Stimulated activated CD8-positive, alpha-beta memory T cell treated with anti-CD3 and anti-CD28 coated beads, Interleukin-12 subunit alpha, Interleukin-12 subunit beta, amount 100 ng/mL, for 24 hours (primary cell): ENCODE results near the gene VSIG10L2.

Experiments used
- DNase-seq: peaks from one replicate; pipeline ENCODE4 v3.0.0-alpha.2; 2020; ENCODE audit errors: extremely low read depth

Gene VSIG10L2

GRCh38 chr11:125929445-125930075 is 16.3 kb upstream of the VSIG10L2 start:
- DNase-seq: no peak

- no peak for DNase-seq
Measured at GRCh38 chr11:125930076-125930450, 15.8 kb upstream of the VSIG10L2 start.

GRCh38 chr11:125931116-125931515 is 14.7 kb upstream of the VSIG10L2 start:
- DNase-seq: no peak

GRCh38 chr11:125931668-125932067 is 14.2 kb upstream of the VSIG10L2 start:
- no peak for DNase-seq

GRCh38 chr11:125932301-125932700 is 13.5 kb upstream of the VSIG10L2 start:
- DNase-seq: no peak

GRCh38 chr11:125933030-125933813 is 12.6 kb upstream of the VSIG10L2 start:
- peak; percentile 7 for DNase-seq

GRCh38 chr11:125934473-125934872 is 11.4 kb upstream of the VSIG10L2 start:
- DNase-seq: no peak

GRCh38 chr11:125935056-125935455 is 10.8 kb upstream of the VSIG10L2 start:
- DNase-seq: no peak

GRCh38 chr11:125935618-125936199 is 10.1 kb upstream of the VSIG10L2 start:
- no peak for DNase-seq

- DNase-seq: no peak
Measured at GRCh38 chr11:125938418-125938817, 7.4 kb upstream of the VSIG10L2 start.

- DNase-seq: no peak
Measured at GRCh38 chr11:125939081-125939521, 6.7 kb upstream of the VSIG10L2 start.

GRCh38 chr11:125940145-125940544 is 5.7 kb upstream of the VSIG10L2 start:
- no peak for DNase-seq

- DNase-seq: no peak
Measured at GRCh38 chr11:125941267-125941618, 4.6 kb upstream of the VSIG10L2 start.

GRCh38 chr11:125941619-125942611 is 3.9 kb upstream of the VSIG10L2 start:
- peak; percentile 11 for DNase-seq

- no peak for DNase-seq
Measured at GRCh38 chr11:125942771-125943428, 2.9 kb upstream of the VSIG10L2 start.

- DNase-seq: no peak
Measured at GRCh38 chr11:125943661-125944349, 2.0 kb upstream of the VSIG10L2 start.

- DNase-seq: no peak
Measured at GRCh38 chr11:125944350-125945010, 1.4 kb upstream of the VSIG10L2 start.

- DNase-seq: no peak
Measured at GRCh38 chr11:125945011-125945796, 640 bp upstream of the VSIG10L2 start.

GRCh38 chr11:125946712-125947418 is 1.0 kb downstream of the VSIG10L2 start:
- DNase-seq: no peak
